Germinal center (tissue), 1 donor: ENCODE data around the gene RTN4RL2.

Experiments
- DNase-seq: peaks from one replicate; pipeline ENCODE4 v3.0.0; 2012; ENCODE audit warnings: mixed read lengths, low spot score

RTN4RL2 gene

DNA sequence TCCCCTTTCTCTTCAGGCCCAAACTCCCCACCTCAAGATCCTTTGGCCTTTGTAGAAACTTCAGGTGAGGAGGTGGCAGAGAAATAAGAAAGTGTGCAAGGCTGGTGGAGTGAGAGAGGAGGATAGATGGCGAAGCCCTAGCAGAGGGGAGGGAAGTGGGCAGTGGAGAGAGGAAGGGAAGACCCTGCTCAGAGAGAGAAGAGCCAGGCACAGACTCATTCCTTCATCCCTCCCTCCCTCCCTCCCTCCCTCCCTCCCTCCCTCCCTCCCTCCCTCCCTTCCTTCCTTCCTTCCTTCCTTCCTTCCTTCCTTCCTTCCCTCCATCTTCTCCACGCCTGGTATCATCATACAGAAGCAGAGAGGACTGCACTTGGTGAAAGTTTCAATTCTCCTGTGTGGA, 21.0 kb downstream of the RTN4RL2 start:
- DNase-seq = no peak

DNA sequence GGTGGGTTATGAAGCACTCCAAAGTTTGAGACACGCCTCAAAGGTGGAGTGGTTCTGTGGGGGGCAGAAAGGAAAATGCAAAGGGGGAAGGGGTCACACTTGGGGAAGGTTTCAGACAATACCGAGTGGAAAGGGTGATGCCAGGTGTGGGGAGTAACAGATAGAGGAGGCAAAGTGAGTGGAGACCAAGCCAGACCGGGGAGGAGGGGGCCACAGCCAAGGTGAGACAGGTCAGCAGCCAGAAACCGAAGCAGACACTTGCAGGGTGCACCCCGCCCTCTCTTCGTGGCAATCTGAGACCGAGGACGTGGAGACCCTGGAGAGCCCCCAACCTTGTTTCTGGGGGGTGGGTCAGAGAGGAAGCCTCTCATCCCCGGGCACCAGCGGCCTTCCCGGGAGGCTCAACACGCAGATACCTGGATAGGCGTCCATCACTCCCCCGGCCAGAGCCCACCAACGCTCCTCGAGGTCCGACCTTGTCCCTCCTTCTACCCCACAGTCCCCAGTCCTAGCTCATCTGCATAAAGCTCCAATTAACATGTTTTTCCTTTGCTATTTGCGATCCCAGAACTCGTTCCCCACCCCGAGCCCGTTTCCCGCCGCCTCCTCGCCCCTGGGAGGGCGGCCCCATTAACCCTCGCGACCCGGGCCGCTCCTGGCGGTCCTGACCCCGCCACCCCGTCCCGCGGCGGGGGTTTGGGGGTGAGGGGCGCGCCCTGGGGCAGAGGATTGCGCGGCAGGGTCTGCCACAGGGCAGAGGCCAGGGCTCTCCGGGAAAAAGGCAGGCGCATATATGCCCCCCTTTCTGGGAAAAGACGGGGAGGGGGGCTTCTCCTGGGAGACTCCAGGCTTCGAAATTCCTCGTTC, 21.8 kb downstream of the RTN4RL2 start:
- DNase-seq = no peak

DNA sequence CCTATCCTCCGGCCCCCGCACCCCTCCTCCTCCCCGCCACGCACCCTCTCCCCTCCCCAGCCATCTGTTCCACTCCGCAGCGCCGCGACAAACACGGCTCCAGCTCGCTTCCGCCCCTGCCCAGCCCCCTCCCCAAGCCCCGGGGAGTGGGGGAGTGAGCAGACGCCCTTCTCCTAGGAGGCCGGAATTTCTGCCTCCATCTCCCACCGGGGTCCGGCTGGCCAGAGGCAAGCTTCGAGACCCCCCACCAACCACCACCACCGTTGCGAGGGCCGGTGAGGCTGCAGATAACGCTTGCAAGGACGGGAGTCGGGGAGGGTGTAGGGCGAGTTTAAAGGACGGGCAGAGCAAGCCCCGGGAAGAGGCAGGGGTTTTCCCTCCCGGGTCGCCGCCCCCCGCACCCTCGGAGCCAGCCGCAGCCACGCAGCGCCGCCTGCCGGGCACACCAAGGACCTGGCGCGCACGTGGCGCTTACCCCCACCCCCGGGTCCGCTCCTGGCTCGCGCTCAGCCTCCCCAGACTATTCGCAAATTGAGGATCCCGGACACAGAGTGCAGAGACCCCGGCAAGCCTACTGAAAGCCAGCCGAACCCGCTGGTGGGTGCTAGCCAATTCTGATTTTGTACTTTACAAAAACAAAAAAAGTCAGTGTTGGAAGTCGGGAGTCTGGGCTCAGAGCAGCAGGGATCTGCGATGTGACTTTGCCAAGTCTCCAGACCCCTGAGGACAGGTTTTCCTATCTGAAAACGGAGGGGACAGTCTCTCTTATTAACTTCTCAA, 22.6 kb downstream of the RTN4RL2 start:
- peak; percentile 79 for DNase-seq

DNA sequence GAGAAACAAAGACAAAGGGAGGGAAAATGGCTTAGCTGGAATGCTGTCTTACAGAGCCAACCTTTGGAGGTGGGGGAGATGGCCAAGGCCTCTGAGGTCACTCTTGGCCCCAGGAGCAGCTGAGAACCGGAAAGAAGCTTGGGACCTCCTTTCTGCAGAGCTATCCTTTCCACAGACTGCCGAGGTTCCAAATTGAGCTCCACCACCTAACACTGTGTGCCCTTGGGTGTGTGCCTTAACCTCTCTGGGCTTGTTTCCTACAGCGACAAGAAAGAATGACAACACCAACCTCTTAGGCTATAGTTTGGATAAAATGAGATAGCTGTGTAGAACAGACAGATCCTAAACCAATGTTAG, 23.2 kb downstream of the RTN4RL2 start:
- DNase-seq = no peak

DNA sequence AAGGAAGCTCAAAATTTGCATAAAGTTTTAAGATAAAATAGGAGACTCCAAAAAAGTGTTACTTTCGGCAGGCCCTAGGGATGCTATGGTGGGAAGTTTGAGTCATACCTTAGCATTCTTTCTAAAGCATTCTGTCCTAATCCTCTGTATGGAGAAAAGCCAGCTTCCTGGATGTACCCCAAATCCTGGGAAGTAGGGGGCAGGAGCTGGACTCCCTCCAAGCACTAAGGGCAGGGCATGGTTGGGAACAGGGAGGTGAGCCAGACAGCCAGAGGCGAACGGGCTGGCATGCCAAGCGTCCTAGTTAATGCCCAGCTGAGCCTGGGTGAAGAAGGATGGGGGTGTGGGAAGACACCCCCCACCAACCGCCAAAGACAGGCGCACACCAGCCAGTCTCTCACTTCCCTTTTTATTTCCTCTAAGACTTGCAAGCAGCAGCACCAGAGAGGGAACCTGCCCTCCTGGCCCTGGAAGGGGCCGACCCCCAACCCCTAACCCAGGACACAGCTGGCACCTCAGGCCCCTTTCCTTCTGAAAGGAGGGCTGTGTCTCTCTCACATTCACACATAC, 23.9 kb downstream of the RTN4RL2 start:
- peak; percentile 86 for DNase-seq

DNA sequence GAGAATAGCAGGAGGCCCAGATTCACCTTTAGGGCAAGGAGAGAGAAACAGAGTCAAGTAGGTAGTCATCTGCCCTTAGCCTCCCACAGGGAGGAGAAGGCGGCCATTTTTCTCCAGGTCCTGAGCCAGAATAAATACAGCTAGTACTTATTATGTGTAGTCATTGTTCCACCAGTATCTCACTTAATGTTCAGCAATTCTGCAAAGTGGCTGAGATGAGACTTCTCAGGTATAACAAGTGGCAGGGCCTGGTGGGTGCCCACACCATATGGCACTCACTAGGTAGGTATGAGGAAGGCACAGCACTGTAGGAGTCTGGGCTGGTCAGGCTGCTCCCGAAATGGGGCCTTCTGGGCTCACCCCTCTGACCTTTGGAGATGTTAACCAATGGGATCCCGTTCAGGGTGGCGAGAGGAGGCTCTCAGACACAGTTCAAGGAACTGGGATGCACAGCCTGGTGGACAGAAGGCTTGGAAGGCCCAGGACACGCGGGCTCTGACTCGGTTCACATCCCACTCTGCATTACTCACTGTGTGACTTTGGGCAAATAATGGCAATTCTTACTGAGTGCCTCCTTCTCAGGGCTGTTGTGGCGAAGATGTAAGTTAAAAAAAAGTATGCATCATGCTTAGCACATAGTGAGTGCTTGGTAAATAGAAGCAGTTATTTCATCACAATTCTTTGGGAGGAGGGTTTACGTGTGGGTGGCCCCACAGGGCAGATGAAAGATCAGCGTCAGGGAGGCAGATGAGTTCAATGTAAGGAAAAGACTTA, 25.1 kb downstream of the RTN4RL2 start:
- DNase-seq = no peak

DNA sequence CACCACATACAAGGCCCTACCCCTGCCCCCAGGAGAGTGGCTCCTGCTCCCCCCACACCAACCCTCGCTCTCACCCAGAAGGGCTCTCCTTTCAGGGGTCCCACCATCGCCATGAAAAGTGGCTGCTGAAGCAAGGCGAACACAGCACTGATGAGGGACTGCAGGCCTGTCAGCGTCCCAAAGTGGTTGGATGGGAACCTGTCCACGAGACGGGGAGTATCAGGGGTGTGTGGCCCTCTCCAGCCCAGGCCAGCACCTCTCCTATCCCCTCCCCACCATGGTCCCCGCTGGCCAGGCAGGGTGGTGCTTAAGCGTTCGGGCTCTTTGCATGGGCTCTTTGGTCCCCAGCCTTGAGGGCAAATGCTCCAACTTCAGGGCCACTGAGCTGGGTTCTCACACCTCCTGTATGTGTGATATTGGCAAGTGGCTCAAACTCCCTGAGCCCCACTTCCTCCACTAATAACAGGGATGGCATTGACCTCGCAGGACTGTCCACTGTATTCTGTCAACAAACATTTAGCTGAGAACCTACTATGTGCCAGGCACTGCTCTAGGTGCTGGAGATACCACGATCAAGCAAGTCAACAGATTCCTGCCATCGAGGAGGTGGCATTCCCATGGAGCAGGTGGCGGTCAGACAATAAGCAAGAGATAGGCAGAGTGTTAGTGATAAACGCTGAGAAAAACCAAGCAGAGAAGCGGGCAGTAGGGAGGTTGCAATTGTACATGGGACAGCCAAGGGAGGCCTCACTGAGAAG, 26.9 kb downstream of the RTN4RL2 start:
- DNase-seq = no peak

DNA sequence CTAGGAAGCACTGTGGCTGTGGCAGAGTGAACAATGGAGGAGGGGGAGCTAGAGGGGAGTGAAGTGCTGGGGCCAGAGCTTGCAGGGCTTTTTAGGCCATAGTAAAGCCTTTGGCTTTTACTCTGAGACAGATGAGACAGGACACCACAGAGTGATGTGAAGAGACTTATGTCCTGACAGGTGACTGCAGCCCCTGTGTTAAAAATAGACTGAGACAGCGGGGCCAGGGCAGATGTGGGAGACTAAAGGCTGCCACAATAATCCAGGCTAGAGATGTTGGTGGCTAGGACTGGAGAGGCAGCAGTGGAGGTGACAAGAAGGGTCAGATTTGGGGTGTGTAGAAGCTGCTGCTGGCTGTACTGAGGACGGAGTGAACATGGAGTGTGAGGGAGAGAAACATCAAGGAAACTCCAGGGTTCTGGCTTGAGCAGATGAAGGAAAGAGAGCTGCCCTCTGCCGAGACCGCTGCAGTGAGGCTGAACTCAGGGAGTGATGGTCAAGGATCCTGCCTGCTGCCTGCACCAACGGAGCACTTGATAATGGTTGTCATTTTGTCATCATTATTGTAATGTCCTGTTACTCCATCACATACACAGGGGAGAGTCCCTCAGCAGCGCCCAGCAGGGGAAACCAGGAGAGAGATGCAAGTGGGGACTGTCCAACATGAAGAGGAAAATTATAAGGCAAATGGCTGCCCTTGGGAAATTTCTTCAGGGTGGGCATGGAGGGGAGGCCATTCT, 27.8 kb downstream of the RTN4RL2 start:
- DNase-seq = no peak

DNA sequence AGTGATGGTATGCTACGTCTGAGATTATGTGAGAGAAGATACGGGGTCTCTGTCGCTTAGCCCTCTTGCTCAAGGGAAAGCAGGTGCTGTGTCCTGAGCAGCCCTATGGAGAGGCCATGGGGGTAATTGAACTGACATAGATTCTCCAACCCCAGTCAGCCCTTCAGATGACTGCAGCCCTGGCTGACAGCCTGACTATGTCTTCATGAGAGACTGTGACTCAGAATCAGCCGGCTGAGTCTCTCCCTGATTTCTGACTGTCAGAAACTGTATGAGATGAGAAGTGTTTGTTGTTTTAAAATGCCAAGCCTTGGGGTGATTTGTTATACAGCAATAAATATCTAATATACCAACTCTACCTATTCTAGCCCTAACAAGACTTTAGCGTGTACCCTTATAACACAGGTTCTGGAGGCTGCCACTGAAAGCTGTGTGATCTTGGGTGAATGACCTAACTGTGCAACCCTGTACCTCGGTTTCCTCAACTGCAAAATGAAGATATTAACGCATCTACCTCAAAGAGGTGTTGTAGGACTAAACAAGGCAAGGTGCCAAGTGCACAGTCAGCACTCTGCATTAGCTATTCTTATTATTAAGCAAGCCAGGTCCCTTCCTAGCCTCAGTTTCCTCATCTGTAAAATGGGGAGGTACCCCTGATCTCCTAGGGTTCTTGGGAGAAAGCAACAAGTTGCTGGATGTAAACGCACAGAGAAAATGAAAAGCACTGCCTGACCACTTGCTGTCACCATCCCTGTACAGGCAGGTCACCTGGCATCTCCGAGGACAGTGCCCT, 30.3 kb downstream of the RTN4RL2 start:
- no peak for DNase-seq

DNA sequence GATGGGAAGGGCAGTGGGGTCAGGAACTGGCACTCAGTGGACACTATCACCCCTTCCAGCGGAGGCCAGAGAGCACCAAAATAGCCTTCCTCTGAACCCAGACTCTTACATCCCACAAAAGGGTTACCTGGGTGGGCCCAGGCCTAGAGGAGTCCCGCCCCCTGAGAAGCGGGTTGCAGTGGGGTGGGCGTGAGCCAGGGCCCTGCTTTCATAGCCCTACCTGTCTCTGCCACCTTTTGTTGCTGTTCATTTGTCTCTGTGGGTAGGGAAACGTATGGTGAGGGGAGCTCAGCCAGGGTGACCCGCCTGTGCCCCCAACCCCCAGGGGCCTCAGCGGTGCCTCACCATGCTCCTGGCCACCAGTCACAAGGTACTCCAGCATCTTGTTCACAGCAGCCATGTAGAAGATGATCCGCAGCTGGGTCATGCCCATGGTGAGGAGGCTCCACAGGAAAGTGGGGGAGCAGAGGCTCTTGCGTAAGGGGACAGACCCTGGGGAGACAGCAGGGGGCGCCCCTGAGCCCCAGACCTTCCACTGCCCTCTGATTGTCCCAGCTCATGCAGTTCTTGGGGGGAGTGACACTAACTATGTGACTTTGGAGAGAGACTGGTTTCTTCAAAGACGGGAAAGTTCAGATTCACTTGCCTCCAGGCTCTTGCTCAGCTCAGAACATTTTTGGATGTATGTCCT, 31.2 kb downstream of the RTN4RL2 start:
- DNase-seq = no peak

DNA sequence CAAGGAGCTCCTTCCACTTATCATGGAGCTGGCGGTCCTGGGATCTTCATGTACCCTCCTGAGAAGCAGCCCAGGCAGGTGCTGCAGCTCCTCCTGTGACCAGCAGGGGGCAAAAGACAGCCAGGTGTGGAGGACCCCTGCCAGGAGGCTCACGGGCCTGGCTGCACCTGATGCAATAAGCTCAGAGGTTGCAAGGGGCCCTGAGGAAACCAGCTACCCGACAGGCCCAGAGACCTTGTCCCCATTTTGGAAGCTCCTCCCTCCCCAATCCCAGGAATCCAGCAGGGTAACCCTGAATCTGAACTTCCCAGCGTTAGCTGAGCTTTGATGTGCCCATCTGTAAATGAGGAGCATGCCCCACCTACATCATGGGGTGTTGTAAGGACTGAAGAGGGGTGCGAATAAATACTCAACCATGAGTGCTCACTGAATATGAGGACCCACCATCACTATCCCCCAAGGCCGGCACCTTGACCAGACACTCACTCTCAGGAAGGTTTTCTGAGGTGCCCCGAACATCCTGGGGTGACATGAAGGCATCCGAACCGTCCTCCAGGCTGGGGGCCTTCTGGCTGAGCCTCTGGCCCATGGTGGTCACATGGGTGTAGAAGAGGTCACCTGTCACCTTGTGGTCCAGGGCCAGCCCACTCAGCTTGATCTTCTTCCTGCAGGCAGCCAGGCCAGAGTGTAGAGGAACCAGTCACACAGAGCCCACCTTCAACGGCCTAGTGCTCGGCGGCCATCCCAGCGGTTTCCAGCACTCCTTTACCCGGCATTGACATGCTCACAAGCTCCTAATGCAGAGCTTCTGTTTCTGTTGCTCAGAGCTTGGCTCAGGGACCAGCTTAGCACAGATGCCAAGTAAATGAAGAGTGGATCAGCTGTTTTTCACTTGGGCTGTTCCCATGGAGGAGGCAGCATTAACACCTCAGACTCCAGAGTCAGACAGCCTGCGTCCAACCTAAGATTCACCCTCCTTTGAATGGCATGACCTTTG, 33.5 kb downstream of the RTN4RL2 start:
- DNase-seq = peak; percentile 81

DNA sequence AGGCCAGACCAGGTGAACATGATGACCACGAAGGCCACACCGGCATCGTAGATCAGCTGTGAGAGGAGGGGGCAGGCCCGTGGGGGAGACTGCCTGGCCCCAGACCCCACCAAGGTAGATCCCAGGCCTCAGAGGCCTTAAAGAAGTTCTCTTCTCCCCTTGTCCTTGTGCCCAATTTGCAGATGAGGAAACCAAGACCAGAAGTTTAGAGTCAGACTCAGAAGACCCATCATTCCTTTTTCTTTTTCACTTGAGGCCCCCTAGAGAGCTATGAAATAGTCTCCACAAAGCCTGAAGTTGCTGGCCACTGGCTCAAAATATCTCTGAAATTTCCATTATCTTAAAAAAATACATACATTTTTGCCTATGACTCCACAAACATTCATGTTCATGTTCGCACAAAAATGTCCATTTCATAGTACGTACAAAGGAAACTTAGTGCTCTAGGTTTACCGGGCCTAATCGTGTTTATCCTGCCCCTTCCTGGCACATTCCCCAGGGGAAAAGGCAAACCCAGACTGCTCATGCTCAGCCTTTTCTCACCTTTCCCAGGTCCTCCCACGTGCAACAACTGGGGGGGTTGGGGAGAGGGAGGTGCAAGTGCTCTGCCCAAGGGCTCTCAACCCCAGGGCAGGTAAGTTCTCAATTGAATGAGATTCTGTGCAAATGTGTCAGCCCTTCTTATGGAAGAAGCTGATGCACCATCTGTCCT, 35.9 kb downstream of the RTN4RL2 start:
- DNase-seq = no peak

DNA sequence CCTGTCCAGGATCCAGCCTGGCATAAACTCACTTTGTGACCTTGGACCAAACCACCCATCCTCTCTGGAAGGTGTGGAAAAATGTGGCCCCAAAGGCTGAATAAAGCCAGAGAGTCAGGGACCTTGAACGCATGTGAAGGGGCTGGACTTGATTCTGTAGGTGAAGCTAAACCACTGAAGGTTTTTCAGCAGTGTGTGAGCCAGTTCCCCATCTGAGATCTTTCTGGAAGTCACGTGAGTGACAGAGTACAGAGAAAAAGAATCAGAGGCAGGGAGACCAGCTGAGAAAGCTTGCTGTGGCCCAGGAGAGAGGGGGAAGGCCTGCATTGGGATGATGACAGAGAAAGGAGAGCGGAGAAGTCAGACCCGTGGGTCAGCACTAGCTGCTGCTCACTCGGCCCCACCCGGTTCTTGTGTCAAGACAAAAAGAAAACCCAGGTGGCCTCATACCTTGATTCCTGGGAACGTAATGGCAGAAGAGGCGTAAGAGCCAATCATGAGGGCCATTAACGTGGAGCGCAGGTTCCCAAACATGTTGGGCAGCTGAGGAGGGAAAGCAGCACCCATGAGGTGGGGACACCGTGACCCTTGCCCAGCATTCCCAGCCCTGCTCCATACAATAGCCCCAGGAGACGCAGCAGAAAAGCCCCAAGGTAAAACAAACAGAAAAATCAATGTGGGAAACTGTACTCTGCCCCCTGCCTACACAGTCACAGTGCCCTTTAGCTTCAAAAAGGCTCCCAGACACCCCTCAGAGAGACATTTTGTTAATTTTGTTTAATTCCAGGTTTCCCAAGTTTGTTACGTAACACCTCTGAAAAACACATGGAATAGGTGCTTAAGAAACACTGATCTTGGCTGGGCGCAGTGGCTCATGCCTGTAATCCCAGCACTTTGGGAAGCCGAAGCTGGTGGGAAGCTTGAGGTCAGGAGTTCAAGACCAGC, 37.2 kb downstream of the RTN4RL2 start:
- DNase-seq = no peak

DNA sequence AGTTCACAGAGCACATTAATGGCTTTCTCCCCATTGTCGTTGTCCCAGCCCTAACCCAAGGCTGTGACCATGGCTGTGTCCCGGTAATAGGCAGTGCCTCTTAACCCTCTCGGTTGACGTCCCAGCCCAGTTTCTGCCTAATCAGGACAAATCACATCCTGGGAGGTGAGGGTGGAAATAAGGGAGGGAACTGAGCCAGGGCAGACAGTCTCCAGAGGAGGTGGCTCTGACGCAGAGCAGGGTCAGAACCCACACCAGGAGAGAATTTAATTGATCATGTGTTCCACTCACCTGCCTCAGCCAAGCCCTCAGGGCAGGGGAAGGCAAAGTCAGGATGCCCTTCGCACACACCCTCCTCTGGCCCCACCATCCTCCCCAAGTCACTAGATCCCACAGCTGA, 38.2 kb downstream of the RTN4RL2 start:
- no peak for DNase-seq

DNA sequence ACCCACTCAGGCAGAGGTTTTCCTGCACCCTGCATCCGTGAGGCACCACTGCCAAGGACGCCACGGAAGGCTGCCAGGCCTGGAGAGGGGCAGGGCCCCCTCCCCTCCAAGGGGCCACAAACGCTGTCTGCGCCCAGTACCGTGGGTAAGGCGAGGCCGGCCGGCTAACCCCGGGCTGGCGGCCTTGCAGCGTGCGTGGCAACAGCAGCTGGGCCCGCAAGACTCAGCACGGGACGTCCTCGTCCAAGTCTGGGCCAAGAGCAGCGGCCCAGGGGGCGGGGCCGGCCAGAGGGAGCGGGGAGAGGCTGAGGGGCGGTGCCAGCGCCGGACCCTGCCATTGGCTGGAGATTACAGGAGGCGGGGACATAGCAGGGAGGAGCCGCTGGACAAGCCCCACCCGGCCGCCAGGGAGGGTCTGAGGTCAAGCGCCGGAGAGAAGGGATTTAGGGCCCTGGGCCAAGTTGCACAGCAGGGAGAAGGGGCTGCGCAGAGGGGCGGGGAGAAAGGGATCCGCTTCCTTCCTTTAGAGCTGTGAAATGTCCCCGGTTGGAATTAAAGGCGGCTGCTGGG, 39.2 kb downstream of the RTN4RL2 start:
- DNase-seq = peak; percentile 92

DNA sequence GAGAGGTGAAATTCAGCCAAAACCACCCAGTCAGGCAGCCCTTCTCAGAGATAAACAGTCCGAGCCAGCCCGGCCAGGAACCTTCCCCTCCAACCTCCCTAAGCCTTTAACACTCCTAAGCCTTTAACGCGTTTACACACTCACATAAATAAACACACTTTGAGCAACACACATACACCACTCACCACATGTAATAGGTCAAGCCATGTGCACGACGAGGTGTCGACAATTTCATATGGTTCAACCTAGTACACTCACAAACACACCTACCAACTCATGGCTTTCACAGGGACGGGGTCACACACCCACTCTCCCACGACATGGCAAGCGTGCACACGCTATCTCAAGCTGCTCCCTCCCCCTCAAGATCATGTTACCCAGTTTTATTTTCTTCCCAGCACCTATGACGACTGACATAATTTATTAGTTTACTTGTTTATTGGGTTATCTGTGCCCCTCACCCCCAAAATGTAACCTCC, 39.7 kb downstream of the RTN4RL2 start:
- no peak for DNase-seq
